Body of pancreas (tissue), 4 donors: ENCODE results near the gene PPP1R7.

Experiments used
- CTCF ChIP-seq, 7 experiments: fragments of 450-650 bp in 4 of 7; fragments of 200-600 bp in 3 of 7; sonication (generic) in 3 of 7; IDR thresholded peaks; one replicate each; pipeline ENCODE4 v1.5.1; 2016 to 2019; ENCODE audit warnings: antibody characterized with exemption in 7 of 7
- POLR2A ChIP-seq, 3 donors: fragments of 450-650 bp; IDR thresholded peaks; one replicate each; pipeline ENCODE4 v1.6.1; 2016; ENCODE audit warnings: antibody characterized with exemption in 3 of 3, mild to moderate bottlenecking in 2 of 3

- TF ChIP-seq CTCF (IDR thresholded peaks at IDR 0.05) (no peak), POLR2A (IDR thresholded peaks at IDR 0.05) (no peak)
Observed at GRCh38 chr2:241158546-241158900, 8.3 kb downstream of the PPP1R7 start.
